Activated naive CD8-positive, alpha-beta T cell treated with anti-CD3 and anti-CD28 coated beads, Interleukin-2, amount 10 ng/mL, durations not matched to agents 7 days and 5 days (primary cell): ENCODE results near the gene ABHD2. TPM values are rescaled to one million over a fixed set of nuclear protein-coding genes. Genes with fewer than 3 reads are reported as not detected.
"Not testable (repeated sequence)": the region's sequence is repeated elsewhere in the genome, so short reads cannot be mapped to it uniquely, and the experiment has no call there.

Experiments used
- ATAC-seq: fragments of 150-1000 bp; cut with Tn5 transposase; one replicate; pipeline ENCODE4 v1.10.0; 2021; ENCODE audit warnings: low read depth, moderate library complexity
- POLR2A ChIA-PET: fragments of 350-600 bp; sonication (Branson Sonifier 250); formaldehyde crosslinking; loops from one replicate; lab custom pipeline; 2021; ENCODE audit warnings: antibody characterized with exemption; lab: Charles Lee
- DNase-seq: peaks from one replicate; pipeline ENCODE4 v3.0.0; 2021
- H3K27ac Mint-ChIP-seq: one replicate; pipeline ENCODE4 v1.8.0; 2022; ENCODE audit warnings: mild to moderate bottlenecking, mixed read lengths
- H3K27me3 Mint-ChIP-seq: one replicate; pipeline ENCODE4 v1.8.0; 2022; ENCODE audit warnings: mild to moderate bottlenecking, moderate library complexity, mixed read lengths
- H3K36me3 Mint-ChIP-seq: one replicate; pipeline ENCODE4 v1.8.0; 2021; ENCODE audit warnings: mild to moderate bottlenecking, mixed read lengths
- H3K4me1 Mint-ChIP-seq: one replicate; pipeline ENCODE4 v1.8.0; 2021; ENCODE audit warnings: mixed read lengths
- H3K4me3 Mint-ChIP-seq: one replicate; pipeline ENCODE4 v1.8.0; 2022; ENCODE audit warnings: mild to moderate bottlenecking, moderate library complexity, mixed read lengths
- H3K9me3 Mint-ChIP-seq: one replicate; pipeline ENCODE4 v1.8.0; 2021; ENCODE audit warnings: mixed read lengths
- total RNA-seq, 2 experiments: library from RNA; stranded (reverse); gene quantifications; one replicate each; pipeline ENCODE4 v1.2.3, GENCODE V29; 2021

Gene ABHD2
- total RNA-seq, 2 experiments from 2014 or later: 54.1 to 62.8 TPM

GRCh38 chr15:89083246-89083645 is 5.0 kb upstream of the ABHD2 start:
- peaks cover 3% of the 10 kb centered on the region for H3K4me1 Mint-ChIP-seq
- H3K4me3 Mint-ChIP-seq: no peak overlapping the region
- H3K27ac Mint-ChIP-seq: no peak overlapping the region
- H3K36me3 Mint-ChIP-seq: no peaks in the 10 kb centered on the region
- POLR2A ChIA-PET: no interaction called here
- H3K9me3 Mint-ChIP-seq: no peaks in the 10 kb centered on the region
- H3K27me3 Mint-ChIP-seq: peaks cover 9% of the 10 kb centered on the region
- DNase-seq (no peak), ATAC-seq (no peak)

- H3K36me3 Mint-ChIP-seq: no peaks in the 10 kb centered on the region
- H3K27ac Mint-ChIP-seq: no peak overlapping the region
- POLR2A ChIA-PET: no interaction called here
- no peak for ATAC-seq
- no peak overlapping the region for H3K4me3 Mint-ChIP-seq
- H3K9me3 Mint-ChIP-seq: no peaks in the 10 kb centered on the region
- DNase-seq: no peak
- peaks cover 12% of the 10 kb centered on the region for H3K4me1 Mint-ChIP-seq
- H3K27me3 Mint-ChIP-seq: peaks cover 2% of the 10 kb centered on the region
These were observed 2.8 kb upstream of the ABHD2 start for GRCh38 chr15:89085289-89085926.

GRCh38 chr15:89085933-89086332 is 2.3 kb upstream of the ABHD2 start:
- H3K27me3 Mint-ChIP-seq, H3K27ac Mint-ChIP-seq, H3K9me3 Mint-ChIP-seq, POLR2A ChIA-PET, H3K36me3 Mint-ChIP-seq, ATAC-seq, H3K4me3 Mint-ChIP-seq, DNase-seq: not testable (repeated sequence)
- H3K4me1 Mint-ChIP-seq: peaks cover 16% of the 10 kb centered on the region

GRCh38 chr15:89086390-89086789 is 1.9 kb upstream of the ABHD2 start:
- ATAC-seq, H3K4me3 Mint-ChIP-seq, H3K27ac Mint-ChIP-seq, H3K36me3 Mint-ChIP-seq, POLR2A ChIA-PET, DNase-seq, H3K9me3 Mint-ChIP-seq, H3K27me3 Mint-ChIP-seq: not testable (repeated sequence)
- peaks cover 21% of the 10 kb centered on the region for H3K4me1 Mint-ChIP-seq

- Mint-ChIP-seq H3K4me1 (peaks cover 28% of the 10 kb centered on the region), H3K36me3 (peaks cover 3% of the 10 kb centered on the region), H3K27me3 (peaks cover 1% of the 10 kb centered on the region), H3K9me3 (no peaks in the 10 kb centered on the region), H3K27ac (no peak overlapping the region), H3K4me3 (no peak overlapping the region)
- POLR2A ChIA-PET: interaction anchor here (0.8 to 1.6 kb wide), 9 partner anchors 8 to 247 kb away, joined by 3 to 8 read pairs (median 4); partner anchors contain the start of genes FANCI and POLG
- no peak for DNase-seq
- no peak for ATAC-seq
These were observed 961 bp upstream of the ABHD2 start for GRCh38 chr15:89087161-89087829.

GRCh38 chr15:89088605-89089315 is 504 bp downstream of the ABHD2 start:
- Mint-ChIP-seq H3K9me3 (no peaks in the 10 kb centered on the region), H3K4me1 (peaks cover 30% of the 10 kb centered on the region), H3K4me3 (no peak overlapping the region), H3K27me3 (no peaks in the 10 kb centered on the region), H3K27ac (peak overlapping the region; percentile 18), H3K36me3 (peaks cover 8% of the 10 kb centered on the region)
- DNase-seq (no peak), ATAC-seq (no peak)
- POLR2A ChIA-PET: interaction anchor here (0.5 to 1.6 kb wide), 11 partner anchors 8 to 465 kb away, joined by 3 to 8 read pairs (median 4); partner anchors contain the start of genes FANCI and POLG

- Mint-ChIP-seq H3K27me3 (no peaks in the 10 kb centered on the region), H3K27ac (peak overlapping the region; percentile 95), H3K36me3 (peaks cover 11% of the 10 kb centered on the region), H3K9me3 (no peaks in the 10 kb centered on the region), H3K4me1 (peaks cover 30% of the 10 kb centered on the region), H3K4me3 (no peak overlapping the region)
- POLR2A ChIA-PET: interaction anchor here (1.6 kb wide), 1 partner anchor 18 kb away, joined by 3 read pairs; no protein-coding TSS in a partner anchor
- DNase-seq: no peak
- ATAC-seq: no peak
These were observed 1.3 kb downstream of the ABHD2 start for GRCh38 chr15:89089316-89090230.

GRCh38 chr15:89090791-89091626 is 2.8 kb downstream of the ABHD2 start:
- Mint-ChIP-seq H3K36me3 (peaks cover 11% of the 10 kb centered on the region), H3K4me1 (peaks cover 31% of the 10 kb centered on the region), H3K4me3 (peak overlapping the region; percentile 87), H3K27me3 (no peaks in the 10 kb centered on the region), H3K27ac (peak overlapping the region; percentile 95), H3K9me3 (no peaks in the 10 kb centered on the region)
- DNase-seq (no peak), ATAC-seq (no peak)
- POLR2A ChIA-PET: interaction anchor here (0.9 to 1.1 kb wide), 2 partner anchors 47 to 187 kb away, joined by 3 read pairs; no protein-coding TSS in a partner anchor

- Mint-ChIP-seq H3K27ac (peak overlapping the region; percentile 95), H3K27me3 (no peaks in the 10 kb centered on the region), H3K36me3 (peaks cover 11% of the 10 kb centered on the region), H3K4me1 (peaks cover 31% of the 10 kb centered on the region), H3K9me3 (no peaks in the 10 kb centered on the region), H3K4me3 (peak overlapping the region; percentile 87)
- ATAC-seq: no peak
- POLR2A ChIA-PET: interaction anchor here (0.6 to 1.1 kb wide), 3 partner anchors 45 to 187 kb away, joined by 3 read pairs; no protein-coding TSS in a partner anchor
- DNase-seq: no peak
These were observed 3.5 kb downstream of the ABHD2 start for GRCh38 chr15:89091627-89092220.

- H3K27me3 Mint-ChIP-seq: no peaks in the 10 kb centered on the region
These were observed 5.3 kb downstream of the ABHD2 start for GRCh38 chr15:89093509-89093908.

GRCh38 chr15:89095073-89095472 is 6.8 kb downstream of the ABHD2 start:
- ATAC-seq (no peak), DNase-seq (no peak)
- Mint-ChIP-seq H3K4me3 (no peak overlapping the region), H3K27ac (no peak overlapping the region), H3K4me1 (peaks cover 22% of the 10 kb centered on the region), H3K36me3 (peaks cover 15% of the 10 kb centered on the region), H3K27me3 (no peaks in the 10 kb centered on the region), H3K9me3 (no peaks in the 10 kb centered on the region)
- POLR2A ChIA-PET: no interaction called here

More at GRCh38 chr15:89093509-89093908, 5.3 kb downstream of the ABHD2 start:
- peaks cover 29% of the 10 kb centered on the region for H3K4me1 Mint-ChIP-seq
- H3K4me3 Mint-ChIP-seq: no peak overlapping the region
- H3K36me3 Mint-ChIP-seq: peaks cover 11% of the 10 kb centered on the region
- no peak for ATAC-seq
- no peak for DNase-seq
- no peak overlapping the region for H3K27ac Mint-ChIP-seq
- POLR2A ChIA-PET: no interaction called here
- no peaks in the 10 kb centered on the region for H3K9me3 Mint-ChIP-seq

GRCh38 chr15:89095556-89095955 is 7.3 kb downstream of the ABHD2 start:
- no peak for ATAC-seq
- peaks cover 18% of the 10 kb centered on the region for H3K4me1 Mint-ChIP-seq
- H3K9me3 Mint-ChIP-seq: no peaks in the 10 kb centered on the region

More at GRCh38 chr15:89095556-89095955, 7.3 kb downstream of the ABHD2 start:
- H3K27me3 Mint-ChIP-seq: no peaks in the 10 kb centered on the region
- no peak for DNase-seq
- no peak overlapping the region for H3K4me3 Mint-ChIP-seq
- H3K27ac Mint-ChIP-seq: no peak overlapping the region
- H3K36me3 Mint-ChIP-seq: peaks cover 15% of the 10 kb centered on the region
- POLR2A ChIA-PET: no interaction called here
